Endodermal cell (in vitro differentiated cells): Measurements from ENCODE around the gene WWC2. TPM values are rescaled to one million over a fixed set of nuclear protein-coding genes. Genes with fewer than 3 reads are reported as not detected.

Source experiments
- DNase-seq: peaks from one replicate; pipeline ENCODE4 v3.0.0-alpha.2; 2017
- H3K27ac ChIP-seq: 2 replicates; pipeline ENCODE4 v1.5.1; 2013; ENCODE audit warnings: mild to moderate bottlenecking, low read depth, low read length, moderate library complexity
- H3K27me3 ChIP-seq: 2 replicates; pipeline ENCODE4 v1.6.1; 2013; ENCODE audit warnings: mild to moderate bottlenecking, low read length, moderate library complexity; ENCODE audit not compliant: insufficient read depth, control insufficient read depth, poor library complexity, severe bottlenecking
- H3K36me3 ChIP-seq: 2 replicates; pipeline ENCODE4 v1.7.0; 2013; ENCODE audit warnings: mild to moderate bottlenecking, low read length, moderate library complexity; ENCODE audit not compliant: control insufficient read depth, insufficient read depth
- H3K4me1 ChIP-seq: one replicate; pipeline ENCODE4 v1.7.0; 2013; ENCODE audit warnings: low read length; ENCODE audit not compliant: control insufficient read depth, insufficient read depth
- H3K4me3 ChIP-seq: 2 replicates; pipeline ENCODE4 v1.5.1; 2013; ENCODE audit warnings: mild to moderate bottlenecking, low read length, moderate library complexity
- H3K9ac ChIP-seq: 2 replicates; pipeline ENCODE4 v1.6.1; 2013; ENCODE audit warnings: mild to moderate bottlenecking, low read length, moderate library complexity; ENCODE audit not compliant: poor library complexity, severe bottlenecking; ENCODE audit errors: extremely low read depth
- H3K9me3 ChIP-seq: 2 replicates; pipeline ENCODE4 v1.6.1; 2013; ENCODE audit warnings: mild to moderate bottlenecking, low read length, moderate library complexity; ENCODE audit not compliant: control insufficient read depth
- H3K27ac Mint-ChIP-seq: 2 replicates; pipeline ENCODE4 v1.8.0; 2020; ENCODE audit warnings: mixed read lengths
- H3K27me3 Mint-ChIP-seq: 2 replicates; pipeline ENCODE4 v1.8.0; 2021; ENCODE audit warnings: mild to moderate bottlenecking, mixed read lengths; ENCODE audit not compliant: insufficient read depth
- H3K36me3 Mint-ChIP-seq: 2 replicates; pipeline ENCODE4 v1.8.0; 2020; ENCODE audit warnings: low read depth, mixed read lengths
- H3K4me1 Mint-ChIP-seq: 2 replicates; pipeline ENCODE4 v1.8.0; 2020; ENCODE audit warnings: mixed read lengths
- H3K4me3 Mint-ChIP-seq: 2 replicates; pipeline ENCODE4 v1.8.0; 2020; ENCODE audit warnings: mild to moderate bottlenecking, moderate library complexity, mixed read lengths
- H3K9me3 Mint-ChIP-seq: 2 replicates; pipeline ENCODE4 v1.8.0; 2020; ENCODE audit warnings: mild to moderate bottlenecking, mixed read lengths
- WGBS, 2 experiments: methylation state at CpG; one replicate each; pipeline versions ENCODE4 v1.1.5 to v1.1.7; 2013; ENCODE audit warnings: missing lambda C conversion rate in 2 of 2, mixed read lengths in 1 of 2; ENCODE audit not compliant: insufficient coverage in 1 of 2, insufficient read length in 1 of 2; 5-methylcytosine and 5-hydroxymethylcytosine counted together
- total RNA-seq, 2 donors: library from RNA; stranded (reverse); fragmentation: NEBNext Ultra II Directional in 1 of 2; extraction: Animal tissue kit (Norgen Biotek cat#: 25700) in 1 of 2; gene quantifications; 2 replicates in 1 of 2; 3 replicates in 1 of 2; pipeline ENCODE4 v1.2.1, GENCODE V29; 2021
- TF ChIP-seq, protein P1 (sequence below): fragments of 200-600 bp; sonication (generic); conservative IDR thresholded peaks from 2 replicates; pipeline ENCODE4 v1.5.0; 2021; ENCODE audit warnings: antibody characterized with exemption, mild to moderate bottlenecking

Gene WWC2
- total RNA-seq, 2 donors from 2014 or later = 98.2 to 108 TPM

DNA sequence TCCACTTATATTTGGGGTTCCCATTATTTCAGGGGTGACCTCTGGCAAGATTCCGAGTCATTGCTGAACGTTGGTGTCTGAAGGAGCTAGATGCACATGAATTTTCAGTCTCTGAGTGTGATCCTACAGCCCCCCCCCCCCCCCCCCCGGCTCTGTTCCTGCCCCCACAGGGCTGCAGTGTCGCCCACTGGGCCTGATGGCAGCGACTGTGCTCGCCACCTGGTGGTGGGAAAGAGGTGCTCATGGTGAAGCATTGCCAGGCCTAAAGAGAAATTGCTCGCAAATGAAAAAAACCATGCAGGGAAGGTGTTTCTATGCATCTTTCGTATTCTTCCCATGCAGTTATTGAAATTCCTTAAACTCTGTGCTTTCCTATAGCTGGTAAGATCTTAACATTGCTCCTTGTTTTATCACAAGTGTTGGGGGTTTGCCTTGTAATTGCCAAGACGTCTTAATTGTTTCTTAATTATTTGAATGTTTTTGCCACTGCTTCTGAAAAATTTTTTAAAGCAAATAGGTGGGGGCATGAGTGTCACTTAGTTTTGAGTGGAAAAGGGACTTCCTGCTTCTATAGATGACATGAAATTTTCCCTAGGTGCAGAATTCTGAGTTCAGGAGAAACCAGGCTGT is 157.8 kb downstream of the WWC2 start:
- peaks cover 89% of the 10 kb centered on the region for H3K36me3 ChIP-seq
- no peak overlapping the region for H3K4me3 Mint-ChIP-seq
- peaks cover 3% of the 10 kb centered on the region for H3K4me1 ChIP-seq
- H3K27ac ChIP-seq = no peak overlapping the region
- TF ChIP-seq, protein P1, sequence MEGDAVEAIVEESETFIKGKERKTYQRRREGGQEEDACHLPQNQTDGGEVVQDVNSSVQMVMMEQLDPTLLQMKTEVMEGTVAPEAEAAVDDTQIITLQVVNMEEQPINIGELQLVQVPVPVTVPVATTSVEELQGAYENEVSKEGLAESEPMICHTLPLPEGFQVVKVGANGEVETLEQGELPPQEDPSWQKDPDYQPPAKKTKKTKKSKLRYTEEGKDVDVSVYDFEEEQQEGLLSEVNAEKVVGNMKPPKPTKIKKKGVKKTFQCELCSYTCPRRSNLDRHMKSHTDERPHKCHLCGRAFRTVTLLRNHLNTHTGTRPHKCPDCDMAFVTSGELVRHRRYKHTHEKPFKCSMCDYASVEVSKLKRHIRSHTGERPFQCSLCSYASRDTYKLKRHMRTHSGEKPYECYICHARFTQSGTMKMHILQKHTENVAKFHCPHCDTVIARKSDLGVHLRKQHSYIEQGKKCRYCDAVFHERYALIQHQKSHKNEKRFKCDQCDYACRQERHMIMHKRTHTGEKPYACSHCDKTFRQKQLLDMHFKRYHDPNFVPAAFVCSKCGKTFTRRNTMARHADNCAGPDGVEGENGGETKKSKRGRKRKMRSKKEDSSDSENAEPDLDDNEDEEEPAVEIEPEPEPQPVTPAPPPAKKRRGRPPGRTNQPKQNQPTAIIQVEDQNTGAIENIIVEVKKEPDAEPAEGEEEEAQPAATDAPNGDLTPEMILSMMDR = peak; percentile 89
- peak; percentile 86 for DNase-seq
- H3K27me3 Mint-ChIP-seq = no peaks in the 10 kb centered on the region
- 48 to 91% methylated on average over 3 to 9 of the region's 9 CpGs for WGBS, 2 experiments
- no peaks in the 10 kb centered on the region for H3K27me3 ChIP-seq
- no peak overlapping the region for H3K4me3 ChIP-seq
- H3K4me1 Mint-ChIP-seq = peaks cover 8% of the 10 kb centered on the region
- no peak overlapping the region for H3K9ac ChIP-seq
- peaks cover 44% of the 10 kb centered on the region for H3K36me3 Mint-ChIP-seq
- peak overlapping the region; percentile 62 for H3K27ac Mint-ChIP-seq
- H3K9me3 Mint-ChIP-seq = no peaks in the 10 kb centered on the region
- no peaks in the 10 kb centered on the region for H3K9me3 ChIP-seq

DNA sequence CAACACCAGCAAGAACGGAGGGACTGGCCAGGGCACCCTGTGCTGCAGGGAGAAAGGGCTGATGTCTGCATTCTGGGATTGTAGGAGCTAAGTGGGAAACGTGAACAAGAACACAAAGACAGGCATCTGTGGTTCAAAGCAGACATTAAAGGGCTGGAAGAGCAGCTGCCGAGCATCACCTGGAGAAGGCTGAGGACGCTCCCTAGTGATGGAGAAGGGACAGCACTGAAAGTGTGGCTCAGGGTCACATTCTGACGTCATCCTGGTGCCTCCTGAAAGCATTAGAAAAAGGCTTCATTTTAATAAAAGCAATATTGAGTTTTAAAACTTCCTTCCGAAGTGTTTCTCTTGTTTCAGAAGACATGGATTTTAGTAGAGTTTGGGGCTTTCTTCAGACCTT is 158.8 kb downstream of the WWC2 start:
- Mint-ChIP-seq H3K36me3 (peaks cover 49% of the 10 kb centered on the region), H3K9me3 (no peaks in the 10 kb centered on the region), H3K4me1 (peaks cover 15% of the 10 kb centered on the region), H3K27ac (peak overlapping the region; percentile 62), H3K27me3 (no peaks in the 10 kb centered on the region), H3K4me3 (no peak overlapping the region)
- WGBS, 2 experiments = 90 to 96% methylated on average over 4 to 6 of the region's 6 CpGs
- Histone ChIP-seq H3K9me3 (no peaks in the 10 kb centered on the region), H3K9ac (no peak overlapping the region), H3K4me3 (no peak overlapping the region), H3K27ac (no peak overlapping the region), H3K27me3 (no peaks in the 10 kb centered on the region), H3K36me3 (peaks cover 87% of the 10 kb centered on the region), H3K4me1 (peaks cover 8% of the 10 kb centered on the region)
- DNase-seq = peak; percentile 63
- TF ChIP-seq, protein P1 = peak; percentile 59

DNA sequence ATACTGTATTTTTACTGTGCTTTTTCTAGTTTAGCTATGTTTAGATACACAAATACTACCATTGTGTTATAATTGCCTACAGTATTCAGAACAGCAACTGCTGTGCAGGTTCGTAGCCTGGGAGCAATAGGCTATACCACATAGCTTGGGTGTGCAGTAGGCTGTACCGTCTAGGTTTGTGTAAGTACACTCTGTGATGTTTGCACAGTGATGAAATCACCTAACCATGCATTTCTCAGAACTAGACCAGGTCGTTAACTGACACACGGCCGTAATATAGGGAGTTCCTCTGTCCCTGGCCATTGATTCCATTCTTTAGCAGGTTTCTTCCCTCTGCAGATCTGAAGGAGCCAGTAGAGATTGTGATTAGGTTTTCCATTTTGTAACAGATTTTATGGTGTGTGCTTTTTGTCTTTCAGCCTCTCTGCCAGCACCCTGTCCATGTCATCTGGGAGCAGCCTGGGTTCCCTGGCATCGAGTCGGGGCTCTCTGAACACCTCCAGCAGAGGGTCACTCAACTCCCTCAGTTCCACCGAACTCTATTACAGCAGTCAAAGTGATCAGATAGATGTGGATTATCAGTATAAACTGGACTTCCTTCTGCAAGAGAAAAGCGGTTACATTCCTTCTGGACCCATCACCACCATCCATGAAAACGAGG is 161.6 kb downstream of the WWC2 start:
- Mint-ChIP-seq H3K4me1 (peaks cover 15% of the 10 kb centered on the region), H3K27ac (no peak overlapping the region)
- WGBS, 2 experiments = 92 to 95% methylated on average over 6 to 10 of the region's 10 CpGs

More for the DNA sequence above, 161.6 kb downstream of the WWC2 start:
- Mint-ChIP-seq H3K27me3 (no peaks in the 10 kb centered on the region), H3K9me3 (no peaks in the 10 kb centered on the region), H3K4me3 (no peak overlapping the region), H3K36me3 (peaks cover 58% of the 10 kb centered on the region)
- Histone ChIP-seq H3K27ac (no peak overlapping the region), H3K4me3 (no peak overlapping the region), H3K4me1 (peaks cover 8% of the 10 kb centered on the region), H3K9me3 (no peaks in the 10 kb centered on the region), H3K27me3 (no peaks in the 10 kb centered on the region), H3K9ac (no peak overlapping the region), H3K36me3 (peaks cover 91% of the 10 kb centered on the region)
- TF ChIP-seq, protein P1 = no peak
- no peak for DNase-seq
